GM18861 (cell line): ENCODE data around the gene TMEM123.
"Not testable (repeated sequence)": the region's sequence is repeated elsewhere in the genome, so short reads cannot be mapped to it uniquely, and the experiment has no call there.

ENCODE experiments used
- ATAC-seq: cut with Tn5 transposase; IDR thresholded peaks from one replicate; pipeline ENCODE4 v1.9.1; 2021; ENCODE audit not compliant: unreplicated experiment

The TMEM123 gene

GRCh38 chr11:102396708-102397563, 55.6 kb downstream of the TMEM123 start:
- ATAC-seq, result no peak

- ATAC-seq, result no peak
Measured at GRCh38 chr11:102395720-102396393, 56.7 kb downstream of the TMEM123 start.

GRCh38 chr11:102393272-102393730, 59.3 kb downstream of the TMEM123 start:
- no peak for ATAC-seq

GRCh38 chr11:102391549-102392237, 60.9 kb downstream of the TMEM123 start:
- no peak for ATAC-seq

- peak; percentile 92 for ATAC-seq
Measured at GRCh38 chr11:102390667-102391465, 61.7 kb downstream of the TMEM123 start.

GRCh38 chr11:102389253-102389652, 63.3 kb downstream of the TMEM123 start:
- no peak for ATAC-seq

- ATAC-seq, result no peak
Measured at GRCh38 chr11:102387043-102387781, 65.4 kb downstream of the TMEM123 start.

GRCh38 chr11:102386136-102386734, 66.3 kb downstream of the TMEM123 start:
- ATAC-seq, result no peak

- ATAC-seq, result no peak
Measured at GRCh38 chr11:102385085-102386007, 67.2 kb downstream of the TMEM123 start.

GRCh38 chr11:102384419-102385079, 68.0 kb downstream of the TMEM123 start:
- no peak for ATAC-seq

GRCh38 chr11:102383839-102384238, 68.7 kb downstream of the TMEM123 start:
- no peak for ATAC-seq

GRCh38 chr11:102382384-102382783, 70.2 kb downstream of the TMEM123 start:
- ATAC-seq, result no peak

GRCh38 chr11:102378818-102379217, 73.7 kb downstream of the TMEM123 start:
- no peak for ATAC-seq

- ATAC-seq, result no peak
Measured at GRCh38 chr11:102377891-102378290, 74.7 kb downstream of the TMEM123 start.

- no peak for ATAC-seq
Measured at GRCh38 chr11:102375720-102376399, 76.7 kb downstream of the TMEM123 start.

GRCh38 chr11:102374633-102375424, 77.7 kb downstream of the TMEM123 start:
- ATAC-seq, result not testable (repeated sequence)

GRCh38 chr11:102368472-102368871, 84.1 kb downstream of the TMEM123 start:
- peak; percentile 100 for ATAC-seq
